Putamen (tissue), 1 donor: ENCODE data around the gene ZBTB7A.

Experiments
- DNase-seq: peaks from one replicate; pipeline ENCODE4 v3.0.0-alpha.2; 2016; ENCODE audit warnings: low spot score

Gene ZBTB7A

DNA sequence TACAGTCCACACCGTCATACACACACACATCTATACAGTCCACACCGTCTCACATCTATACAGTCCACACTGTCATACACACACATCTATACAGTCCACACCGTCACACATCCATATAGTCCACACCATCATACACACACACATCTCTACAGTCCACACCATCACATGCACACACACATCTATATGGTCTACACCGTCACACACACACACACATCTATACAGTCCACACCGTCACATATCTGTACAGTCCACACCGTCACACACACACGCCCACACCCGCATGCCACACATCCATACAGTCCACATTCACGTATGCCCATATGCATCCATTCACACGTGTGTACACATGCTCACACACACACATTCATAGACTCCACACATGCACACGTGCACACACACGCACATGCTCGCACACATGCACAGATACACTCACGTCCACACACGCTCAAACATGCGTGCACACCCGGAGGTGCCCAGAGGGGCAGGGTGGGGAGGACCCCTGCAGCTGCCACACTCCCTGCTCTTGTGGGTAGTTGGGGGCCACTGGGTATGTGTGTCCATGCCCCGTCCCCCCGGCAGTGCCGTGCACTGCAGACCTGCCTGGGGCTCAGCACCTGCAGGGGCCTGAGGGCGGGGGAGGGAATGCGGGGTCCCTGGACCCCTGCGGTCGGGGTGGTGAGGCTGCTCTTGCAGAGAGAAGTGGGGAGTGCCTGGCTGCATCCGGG, 30.0 kb downstream of the ZBTB7A start:
- no peak for DNase-seq

DNA sequence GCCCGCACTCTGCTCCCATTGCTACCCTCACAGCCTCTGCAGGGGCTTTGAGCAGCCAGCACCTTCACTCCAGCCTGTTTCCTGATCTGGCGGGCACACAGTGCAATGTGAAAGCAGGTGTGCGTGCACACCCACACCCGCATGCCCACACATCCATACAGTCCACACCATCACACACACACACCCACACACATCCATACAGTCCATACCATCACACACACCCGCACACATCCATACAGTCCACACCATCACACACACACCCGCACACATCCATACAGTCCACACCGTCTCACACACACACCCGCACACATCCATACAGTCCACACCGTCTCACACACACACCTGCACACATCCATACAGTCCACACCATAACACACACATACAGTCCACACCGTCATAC, 31.1 kb downstream of the ZBTB7A start:
- no peak for DNase-seq

GRCh38 chr19:4035018-4035566, 31.6 kb downstream of the ZBTB7A start:
- no peak for DNase-seq

- DNase-seq = peak; percentile 93
These were observed 32.4 kb downstream of the ZBTB7A start for GRCh38 chr19:4034048-4035017.

GRCh38 chr19:4033028-4033956, 33.4 kb downstream of the ZBTB7A start:
- DNase-seq = no peak

DNA sequence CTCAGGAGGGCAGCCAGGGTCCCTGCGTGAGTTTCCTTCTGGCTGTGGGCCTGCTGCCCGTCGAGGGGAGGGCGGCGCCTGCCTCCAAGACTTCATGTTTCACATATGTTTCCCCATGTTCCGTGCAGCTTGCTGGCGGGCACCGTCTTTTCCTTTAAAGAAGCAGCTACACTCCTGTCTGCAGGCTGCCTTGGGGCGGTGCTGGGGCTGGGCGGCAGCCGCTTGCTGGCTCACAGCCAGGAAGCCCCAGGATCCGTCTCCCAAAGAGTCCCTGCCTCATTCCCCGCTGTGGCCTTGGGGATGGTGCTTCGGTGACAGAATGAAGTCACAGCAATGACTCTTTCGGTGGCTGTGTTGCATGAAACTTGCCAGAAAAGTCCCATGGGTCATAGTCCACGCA, 34.3 kb downstream of the ZBTB7A start:
- DNase-seq = no peak

DNA sequence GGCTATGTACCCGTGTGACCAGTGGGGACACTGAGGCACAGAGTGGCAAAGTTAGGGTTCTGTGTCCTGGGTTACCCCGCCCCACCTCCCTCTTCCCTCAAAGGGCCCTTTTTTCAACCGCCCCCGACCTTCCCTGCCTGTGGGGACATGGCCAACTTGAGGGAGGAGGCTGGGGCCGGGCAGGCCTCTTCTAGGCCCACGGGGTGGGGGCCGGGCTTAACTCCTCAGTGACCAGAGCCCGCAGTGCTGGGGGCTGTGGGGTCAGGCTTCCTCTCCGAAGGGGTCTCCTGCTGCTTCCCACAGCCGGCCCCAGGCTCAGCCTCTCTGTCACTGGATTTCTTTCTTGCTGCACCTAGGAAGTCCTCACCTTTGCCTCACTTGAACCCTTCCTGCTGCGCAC, 35.3 kb downstream of the ZBTB7A start:
- DNase-seq = no peak

DNA sequence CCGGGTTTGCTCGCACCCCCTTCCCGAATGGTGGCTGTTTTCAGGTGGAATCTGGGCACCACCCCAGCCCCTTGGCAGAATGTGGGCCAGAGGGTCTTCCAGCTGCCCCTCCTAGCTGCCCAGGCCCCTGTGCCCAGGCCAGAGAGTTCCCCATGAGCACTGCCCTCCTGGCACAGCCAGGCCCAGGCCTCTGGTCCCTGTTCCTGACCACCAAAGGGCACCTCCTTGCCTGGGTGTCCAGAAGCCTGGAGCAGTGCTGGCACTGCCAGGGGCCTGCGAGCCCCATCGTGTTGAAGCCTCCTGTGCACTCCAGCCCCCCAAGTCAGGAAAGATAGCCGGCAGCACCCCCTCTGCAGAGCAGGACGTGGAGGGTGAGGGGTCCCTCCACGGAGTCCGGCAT, 35.7 kb downstream of the ZBTB7A start:
- no peak for DNase-seq

DNA sequence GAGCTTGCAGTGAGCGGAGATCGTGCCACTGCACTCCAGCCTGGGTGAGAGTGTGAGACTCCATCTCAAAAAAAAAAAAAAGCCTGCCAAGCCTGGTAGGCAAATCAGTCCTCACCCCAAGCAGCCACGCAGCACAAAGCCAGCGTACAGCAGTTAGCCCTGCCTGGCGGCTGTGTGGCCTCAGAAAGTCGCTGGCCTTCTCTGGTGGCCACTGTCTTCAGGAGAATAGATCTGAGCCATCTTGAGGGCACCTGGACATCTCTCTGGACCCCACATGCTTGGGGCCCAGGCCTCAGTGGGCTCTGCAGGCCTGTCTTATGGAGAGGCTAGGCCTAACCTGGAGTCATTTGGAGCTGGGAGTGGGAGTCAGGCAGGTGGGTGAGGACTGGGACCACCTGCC, 36.1 kb downstream of the ZBTB7A start:
- DNase-seq = no peak

DNA sequence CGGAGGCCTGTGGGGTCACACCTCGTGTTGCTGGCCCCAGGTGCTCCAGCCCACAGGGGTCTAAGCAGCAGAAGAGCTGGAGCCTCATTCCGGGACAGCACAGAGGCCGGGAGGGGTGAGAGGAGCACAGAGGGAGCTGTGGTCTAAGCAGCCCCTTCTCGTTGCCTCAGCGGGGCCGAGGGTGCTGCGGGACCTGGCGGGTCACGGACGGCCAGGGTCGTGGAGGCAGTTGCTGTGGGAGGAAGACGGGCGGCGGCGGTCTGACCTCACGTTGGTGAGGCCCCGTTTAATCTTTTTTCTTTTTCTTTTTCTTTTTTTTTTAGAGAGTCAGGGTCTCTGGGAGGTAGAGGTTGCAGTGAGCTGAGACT, 37.5 kb downstream of the ZBTB7A start:
- no peak for DNase-seq

DNA sequence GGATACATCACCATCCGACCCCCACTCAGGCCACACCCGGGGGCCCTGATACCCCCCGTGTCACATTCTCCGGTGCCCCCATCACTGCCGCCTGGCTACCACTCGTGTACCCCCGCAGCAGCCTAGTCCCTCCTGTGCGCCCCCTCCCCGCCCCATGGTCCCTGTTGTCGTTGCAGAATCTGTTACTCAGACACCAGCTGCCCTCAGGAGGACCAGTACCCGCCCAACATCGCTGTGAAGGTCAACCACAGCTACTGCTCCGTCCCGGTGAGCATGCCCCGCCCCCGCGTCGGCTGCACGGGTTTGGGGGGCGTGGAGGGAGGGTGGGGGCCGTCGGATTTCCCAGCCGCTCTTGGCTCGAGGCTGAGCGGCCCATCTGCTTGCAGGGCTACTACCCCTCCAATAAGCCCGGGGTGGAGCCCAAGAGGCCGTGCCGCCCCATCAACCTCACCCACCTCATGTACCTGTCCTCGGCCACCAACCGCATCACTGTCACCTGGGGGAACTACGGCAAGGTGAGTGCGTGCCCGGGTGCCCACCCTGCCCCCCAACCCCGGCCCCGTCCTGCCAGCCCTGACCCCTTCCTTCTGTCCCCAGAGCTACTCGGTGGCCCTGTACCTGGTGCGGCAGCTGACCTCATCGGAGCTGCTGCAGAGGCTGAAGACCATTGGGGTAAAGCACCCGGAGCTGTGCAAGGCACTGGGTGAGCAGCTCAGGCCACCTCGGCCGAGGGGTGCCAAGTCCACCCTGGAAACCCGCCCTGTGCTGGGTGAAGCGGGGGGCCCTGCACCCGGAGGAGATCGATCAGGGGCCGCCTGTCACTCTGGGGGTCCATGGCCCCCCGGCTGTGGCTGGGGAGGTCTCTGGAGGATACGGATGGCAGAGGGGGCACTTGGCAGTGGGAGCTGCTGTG, 38.1 kb downstream of the ZBTB7A start:
- no peak for DNase-seq

DNA sequence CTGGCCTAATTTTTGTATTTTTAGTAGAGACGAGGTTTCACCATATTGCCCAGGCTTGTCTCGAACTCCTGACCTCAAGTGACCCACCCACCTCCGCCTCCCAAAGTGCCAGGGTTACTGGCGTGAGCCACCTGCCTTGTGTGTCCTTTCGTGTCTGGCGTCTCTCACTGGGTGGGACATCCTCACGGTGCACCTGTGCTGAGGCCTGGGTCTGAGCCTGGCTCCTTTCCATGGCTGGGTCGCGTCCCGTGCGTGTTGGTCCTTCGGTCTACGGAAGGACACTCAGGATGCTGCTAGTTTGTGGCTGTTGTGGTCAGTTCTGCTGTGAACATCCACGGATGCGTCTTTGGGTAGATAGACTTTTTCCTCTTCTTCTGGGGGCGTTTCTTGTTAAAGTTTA, 39.6 kb downstream of the ZBTB7A start:
- no peak for DNase-seq

DNA sequence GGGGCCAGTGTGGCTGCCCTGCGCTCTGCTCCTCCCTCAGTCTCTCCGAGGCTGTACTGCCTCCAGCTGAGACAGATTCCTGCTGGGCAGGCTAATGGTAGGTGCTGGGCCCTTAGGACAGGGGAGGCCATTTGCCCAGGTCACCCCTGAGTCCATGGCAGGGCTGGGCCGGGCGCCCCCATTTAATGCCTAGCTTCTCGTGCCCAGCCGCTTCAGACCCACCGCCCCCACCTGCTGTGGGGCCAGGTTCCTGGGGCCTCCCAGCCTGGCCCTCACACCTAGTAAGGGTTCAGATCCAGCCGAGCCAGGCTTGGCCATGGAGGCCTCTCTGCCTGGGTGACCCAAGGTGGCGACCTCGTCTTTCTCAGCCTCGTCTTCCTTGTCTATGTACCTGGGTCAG, 41.4 kb downstream of the ZBTB7A start:
- DNase-seq = no peak

GRCh38 chr19:4023600-4024398, 42.9 kb downstream of the ZBTB7A start:
- DNase-seq = no peak

DNA sequence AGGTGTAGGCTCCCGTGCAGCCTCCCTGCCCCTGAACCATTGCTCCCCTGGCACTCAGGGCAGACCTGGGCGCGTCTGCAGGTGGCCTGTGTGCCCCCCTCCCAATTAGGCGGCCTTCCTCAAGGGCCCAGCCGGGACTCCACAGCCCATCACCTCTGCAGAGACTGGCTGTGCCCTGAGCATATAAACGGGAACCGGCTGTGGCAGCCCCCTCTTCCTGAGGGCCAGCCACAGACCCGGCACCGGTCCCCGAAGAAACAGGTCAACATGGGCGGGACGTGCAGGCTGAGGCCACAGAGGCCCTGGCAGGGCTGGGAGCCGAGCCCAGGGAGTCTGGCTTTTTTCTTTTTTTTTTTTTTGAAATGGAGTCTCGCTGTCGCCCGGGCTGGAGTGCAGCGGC, 47.1 kb downstream of the ZBTB7A start:
- DNase-seq = no peak

- DNase-seq = no peak
These were observed 47.8 kb downstream of the ZBTB7A start for GRCh38 chr19:4018775-4019504.

- no peak for DNase-seq
These were observed 48.5 kb downstream of the ZBTB7A start for GRCh38 chr19:4018140-4018613.

DNA sequence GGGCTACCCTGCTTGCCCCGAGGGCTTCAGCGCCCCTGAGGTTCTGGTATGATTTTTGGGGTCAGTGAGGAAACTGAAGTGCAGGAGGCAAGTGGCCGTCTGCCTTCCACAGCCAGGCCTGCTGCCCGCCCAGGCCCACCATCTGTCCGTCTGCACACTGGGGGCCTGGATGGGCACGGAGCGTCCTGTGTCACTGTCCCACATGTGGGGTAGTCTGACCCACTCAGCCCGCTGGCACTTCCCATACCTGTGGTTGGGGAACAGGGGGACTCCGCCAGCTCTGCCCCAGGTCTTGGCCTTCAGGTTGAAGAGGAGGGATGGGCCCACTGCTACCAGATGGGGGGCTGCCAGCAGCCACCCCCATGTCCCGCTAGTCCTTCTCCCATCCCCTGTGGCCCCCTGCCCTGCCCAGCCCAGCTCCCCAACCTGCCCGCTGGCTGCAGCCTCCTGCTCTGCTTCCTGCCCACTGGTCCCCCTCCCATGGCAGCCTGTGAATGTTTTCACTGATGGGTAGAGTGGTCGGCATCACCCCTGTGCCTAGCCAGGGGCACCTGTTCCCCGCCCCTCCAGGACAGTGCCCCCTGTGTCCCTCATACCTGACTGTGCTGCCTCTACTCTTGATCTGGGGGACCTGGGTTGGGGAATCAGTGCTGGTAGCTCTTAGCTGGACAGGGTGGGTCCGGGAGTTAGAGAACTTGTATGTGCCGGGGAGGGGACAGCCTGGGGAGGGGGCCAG, 49.6 kb downstream of the ZBTB7A start:
- DNase-seq = no peak
